Keratinocyte (primary cell): ENCODE data around the gene MAP1S.

ENCODE experiments used
- CTCF ChIP-seq, 3 experiments: IDR thresholded peaks in 1 of 3; conservative IDR thresholded peaks in 1 of 3; optimal IDR thresholded peaks in 1 of 3; 2 replicates in 2 of 3; 3 replicates in 1 of 3; pipeline versions ENCODE3 to v1.5.1; 2011; ENCODE audit warnings: low read length in 3 of 3, mild to moderate bottlenecking in 3 of 3, moderate library complexity in 2 of 3, control low read depth in 1 of 3, inconsistent platforms in 1 of 3; ENCODE audit not compliant: insufficient read depth in 2 of 3; ENCODE audit errors: extremely low read depth in 1 of 3
- EZH2 ChIP-seq: IDR thresholded peaks from one replicate; pipeline ENCODE4 v1.6.1; 2012; ENCODE audit warnings: inconsistent platforms, mild to moderate bottlenecking, low read length, moderate library complexity

- no peak for TF ChIP-seq CTCF (optimal IDR thresholded peaks at IDR 0.05 in 1 of 3, IDR thresholded peaks at IDR 0.05 in 1 of 3, conservative IDR thresholded peaks at IDR 0.05 in 1 of 3; ENCODE audit: extremely low read depth in 1 of 3, insufficient read depth in 2 of 3, low read length in 3 of 3)
- no peak for TF ChIP-seq EZH2
These were observed 5.4 kb downstream of the MAP1S start for GRCh38 chr19:17724655-17725054.
